ENCODE results near the gene MACROD2.
"Not testable (repeated sequence)": the region's sequence is repeated elsewhere in the genome, so short reads cannot be mapped to it uniquely, and the experiment has no call there.

MACROD2 gene

GRCh38 chr20:14219801-14220461, 224.6 kb downstream of the MACROD2 start:
- no peak for DNase-seq (ENCODE audit: extremely low spot score)
- TF ChIP-seq, protein P1, sequence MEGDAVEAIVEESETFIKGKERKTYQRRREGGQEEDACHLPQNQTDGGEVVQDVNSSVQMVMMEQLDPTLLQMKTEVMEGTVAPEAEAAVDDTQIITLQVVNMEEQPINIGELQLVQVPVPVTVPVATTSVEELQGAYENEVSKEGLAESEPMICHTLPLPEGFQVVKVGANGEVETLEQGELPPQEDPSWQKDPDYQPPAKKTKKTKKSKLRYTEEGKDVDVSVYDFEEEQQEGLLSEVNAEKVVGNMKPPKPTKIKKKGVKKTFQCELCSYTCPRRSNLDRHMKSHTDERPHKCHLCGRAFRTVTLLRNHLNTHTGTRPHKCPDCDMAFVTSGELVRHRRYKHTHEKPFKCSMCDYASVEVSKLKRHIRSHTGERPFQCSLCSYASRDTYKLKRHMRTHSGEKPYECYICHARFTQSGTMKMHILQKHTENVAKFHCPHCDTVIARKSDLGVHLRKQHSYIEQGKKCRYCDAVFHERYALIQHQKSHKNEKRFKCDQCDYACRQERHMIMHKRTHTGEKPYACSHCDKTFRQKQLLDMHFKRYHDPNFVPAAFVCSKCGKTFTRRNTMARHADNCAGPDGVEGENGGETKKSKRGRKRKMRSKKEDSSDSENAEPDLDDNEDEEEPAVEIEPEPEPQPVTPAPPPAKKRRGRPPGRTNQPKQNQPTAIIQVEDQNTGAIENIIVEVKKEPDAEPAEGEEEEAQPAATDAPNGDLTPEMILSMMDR (IDR thresholded peaks at IDR 0.05; ENCODE audit: control extremely low read depth, extremely low read depth, low read depth, missing control alignments): no peak
- ChIA-PET POLR2A (no interaction called here), CTCF (interaction anchor here (1.0 to 1.6 kb wide), 2 partner anchors 10 to 22 kb away, joined by 3 to 4 read pairs; no protein-coding TSS in a partner anchor)

DNA sequence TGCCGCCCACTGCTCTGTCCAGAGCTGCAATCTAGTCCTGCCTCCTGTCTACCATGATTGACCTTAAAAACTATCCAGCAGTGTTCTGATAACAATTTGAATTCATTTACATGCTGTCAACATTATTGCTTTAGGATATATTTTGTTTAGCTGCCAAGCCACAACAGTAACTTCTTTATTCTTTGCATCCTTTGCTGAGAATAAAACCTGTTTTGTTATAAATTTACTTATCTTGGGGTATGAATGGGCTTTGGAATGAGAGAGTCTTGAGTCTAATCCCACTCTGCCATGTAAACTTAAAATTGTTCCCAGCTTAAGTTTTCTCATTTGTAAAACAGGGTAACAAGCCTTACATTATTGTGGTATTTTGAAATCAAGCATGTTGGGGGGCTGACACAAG, 225.7 kb downstream of the MACROD2 start:
- ChIA-PET POLR2A (no interaction called here), CTCF (interaction anchor here (1.6 kb wide), 1 partner anchor 8 kb away, joined by 4 read pairs; no protein-coding TSS in a partner anchor)
- TF ChIP-seq, protein P1 (IDR thresholded peaks at IDR 0.05; ENCODE audit: control extremely low read depth, extremely low read depth, low read depth, missing control alignments): no peak
- no peak for DNase-seq (ENCODE audit: extremely low spot score)

GRCh38 chr20:14223806-14224205, 228.5 kb downstream of the MACROD2 start:
- ChIA-PET POLR2A (no interaction called here), CTCF (interaction anchor here (1.0 to 1.1 kb wide), 2 partner anchors 16 to 54 kb away, joined by 3 read pairs; no protein-coding TSS in a partner anchor)
- TF ChIP-seq, protein P1 (IDR thresholded peaks at IDR 0.05; ENCODE audit: control extremely low read depth, extremely low read depth, low read depth, missing control alignments): no peak
- no peak for DNase-seq (ENCODE audit: extremely low spot score)

GRCh38 chr20:14226051-14227049, 231.0 kb downstream of the MACROD2 start:
- POLR2A ChIA-PET; DNase-seq (ENCODE audit: extremely low spot score): not testable (repeated sequence)
- CTCF ChIA-PET: interaction anchor here (1.1 to 1.7 kb wide), 2 partner anchors 13 to 18 kb away, joined by 3 to 4 read pairs; no protein-coding TSS in a partner anchor

GRCh38 chr20:14232650-14233049, 237.3 kb downstream of the MACROD2 start:
- CTCF ChIA-PET: no interaction called here
- TF ChIP-seq, protein P1 (IDR thresholded peaks at IDR 0.05; ENCODE audit: control extremely low read depth, extremely low read depth, low read depth, missing control alignments): no peak
- DNase-seq (ENCODE audit: extremely low spot score): no peak
- POLR2A ChIA-PET: no interaction called here

GRCh38 chr20:14234666-14235295, 239.5 kb downstream of the MACROD2 start:
- ChIA-PET POLR2A (no interaction called here), CTCF (no interaction called here)
- no peak for DNase-seq (ENCODE audit: extremely low spot score)
- TF ChIP-seq, protein P1 (IDR thresholded peaks at IDR 0.05; ENCODE audit: control extremely low read depth, extremely low read depth, low read depth, missing control alignments): no peak
